Neural cell (in vitro differentiated cells): Measurements from ENCODE around the gene BANF1. TPM values are rescaled to one million over a fixed set of nuclear protein-coding genes. Genes with fewer than 3 reads are reported as not detected.

Experiments
- H2AFZ ChIP-seq: fragments of 200-600, 300-800 bp; sonication (generic), shearing (Covaris generic); 2 replicates; pipeline ENCODE4 v1.6.0; 2014; ENCODE audit warnings: low read depth, mild to moderate bottlenecking, antibody characterized with exemption, low read length, moderate library complexity
- H3F3A ChIP-seq: fragments of 200-600 bp; shearing (Covaris generic); 2 replicates; pipeline ENCODE4 v1.6.1; 2016; ENCODE audit warnings: mild to moderate bottlenecking, moderate library complexity, mixed read lengths, antibody characterized with exemption, low read length; ENCODE audit not compliant: insufficient read depth, poor library complexity, severe bottlenecking
- H3K27ac ChIP-seq: fragments of 200-600, 300-800 bp; sonication (generic), shearing (Covaris generic); 2 replicates; pipeline ENCODE4 v1.5.1; 2014; ENCODE audit warnings: mild to moderate bottlenecking, low read length, moderate library complexity
- H3K27me3 ChIP-seq: fragments of 300-800, 200-600 bp; sonication (generic), shearing (Covaris generic); 2 replicates; pipeline ENCODE4 v1.6.0; 2014; ENCODE audit warnings: mild to moderate bottlenecking, low read depth, low read length, moderate library complexity; ENCODE audit not compliant: insufficient read depth
- H3K36me3 ChIP-seq: fragments of 300-800, 200-600 bp; sonication (generic), shearing (Covaris generic); 2 replicates; pipeline ENCODE4 v1.5.1; 2014; ENCODE audit warnings: mild to moderate bottlenecking, antibody characterized with exemption, low read length, moderate library complexity; ENCODE audit not compliant: insufficient read depth
- H3K4me2 ChIP-seq: fragments of 300-800, 200-600 bp; sonication (generic), shearing (Covaris generic); 2 replicates; pipeline ENCODE4 v1.6.0; 2014; ENCODE audit warnings: mild to moderate bottlenecking, low read length
- H3K4me3 ChIP-seq: fragments of 300-800, 200-600 bp; sonication (generic), shearing (Covaris generic); 2 replicates; pipeline ENCODE4 v1.5.1; 2014; ENCODE audit warnings: mild to moderate bottlenecking, low read length, moderate library complexity
- H3K79me2 ChIP-seq: fragments of 200-600 bp; shearing (Covaris generic); replicated peaks from 2 replicates; pipeline ENCODE4 v1.6.0; 2014; ENCODE audit warnings: mild to moderate bottlenecking, low read length, moderate library complexity; ENCODE audit not compliant: insufficient read depth
- H3K9ac ChIP-seq: fragments of 300-800, 200-600 bp; sonication (generic), shearing (Covaris generic); 2 replicates; pipeline ENCODE4 v1.6.1; 2016; ENCODE audit warnings: mild to moderate bottlenecking, low read length, mixed read lengths
- H3K9me2 ChIP-seq: fragments of 200-600 bp; shearing (Covaris generic); 2 replicates; pipeline ENCODE4 v1.6.1; 2016; ENCODE audit warnings: mild to moderate bottlenecking, low read length, mixed read lengths; ENCODE audit not compliant: insufficient read depth
- H3K9me3 ChIP-seq: fragments of 200-600, 300-800 bp; sonication (generic), shearing (Covaris generic); 2 replicates; pipeline ENCODE4 v1.6.1; 2016; ENCODE audit warnings: mild to moderate bottlenecking, mixed run types, low read length, moderate library complexity, mixed read lengths
- H4K20me1 ChIP-seq: fragments of 200-600 bp; shearing (Covaris generic); 2 replicates; pipeline ENCODE4 v1.6.1; 2016; ENCODE audit warnings: mild to moderate bottlenecking, mixed run types; ENCODE audit not compliant: insufficient read depth
- CTCF ChIP-seq: fragments of 450-650 bp; IDR thresholded peaks from 2 replicates; pipeline ENCODE4 v1.5.1; 2014; ENCODE audit warnings: antibody characterized with exemption, mild to moderate bottlenecking, moderate library complexity; ENCODE audit not compliant: poor library complexity, severe bottlenecking
- EP300 ChIP-seq: fragments of 450-650 bp; conservative IDR thresholded peaks from 2 replicates; pipeline ENCODE4 v1.6.1; 2014; ENCODE audit warnings: antibody characterized with exemption, mild to moderate bottlenecking, moderate library complexity; ENCODE audit not compliant: poor library complexity, severe bottlenecking
- EZH2 ChIP-seq: fragments of 200-600, 300-800 bp; shearing (Covaris generic), sonication (generic); IDR thresholded peaks from 2 replicates; pipeline ENCODE4 v1.6.1; 2014; ENCODE audit warnings: antibody characterized with exemption, low read length, borderline replicate concordance, mild to moderate bottlenecking; ENCODE audit not compliant: insufficient read depth, poor library complexity, severe bottlenecking
- MXI1 ChIP-seq: fragments of 450-650 bp; conservative IDR thresholded peaks from 2 replicates; pipeline ENCODE4 v1.6.1; 2014; ENCODE audit warnings: antibody characterized with exemption, mild to moderate bottlenecking; ENCODE audit not compliant: poor library complexity, severe bottlenecking
- POLR2AphosphoS5 ChIP-seq: IDR thresholded peaks from 2 replicates; pipeline ENCODE4 v1.6.1; 2012
- RAD21 ChIP-seq: fragments of 450-650 bp; conservative IDR thresholded peaks from 2 replicates; pipeline ENCODE4 v1.6.1; 2014; ENCODE audit warnings: antibody characterized with exemption, mild to moderate bottlenecking, moderate library complexity
- SMC3 ChIP-seq: fragments of 450-650 bp; conservative IDR thresholded peaks from 2 replicates; pipeline ENCODE4 v1.6.1; 2014; ENCODE audit warnings: antibody characterized with exemption, mild to moderate bottlenecking, moderate library complexity; ENCODE audit not compliant: poor library complexity
- TAF1 ChIP-seq: IDR thresholded peaks from 2 replicates; pipeline ENCODE4 v1.6.1; 2012; ENCODE audit warnings: low read depth
- polyA plus RNA-seq: library from polyadenylated mRNA; depleted of rRNA; stranded (reverse); fragments of >200 nt; gene quantifications from 2 replicates; pipeline ENCODE4 v1.2.3, GENCODE V29; 2014
- TF ChIP-seq, protein P1 (sequence below): IDR thresholded peaks from 2 replicates; pipeline ENCODE4 v1.6.1; 2012; ENCODE audit warnings: borderline replicate concordance

The BANF1 gene
- polyA plus RNA-seq, 1 donor from 2014 or later, result 60.0 TPM

GRCh38 chr11:65977621-65978390, 24.5 kb upstream of the BANF1 start:
- Histone ChIP-seq H3K9me3 (no peaks in the 10 kb centered on the region), H3K36me3 (no peaks in the 10 kb centered on the region), H3F3A (no peaks in the 10 kb centered on the region), H3K79me2 (no peaks in the 10 kb centered on the region), H3K9ac (no peak overlapping the region), H3K27ac (no peak overlapping the region), H4K20me1 (no peaks in the 10 kb centered on the region), H3K4me3 (no peak overlapping the region), H2AFZ (no peak overlapping the region), H3K9me2 (no peaks in the 10 kb centered on the region), H3K27me3 (no peaks in the 10 kb centered on the region), H3K4me2 (no peak overlapping the region)
- TF ChIP-seq POLR2AphosphoS5, result no peak
- TF ChIP-seq EZH2, result no peak
- TF ChIP-seq SMC3, result no peak
- TF ChIP-seq TAF1, result no peak
- no peak for TF ChIP-seq MXI1
- no peak for TF ChIP-seq RAD21
- TF ChIP-seq, protein P1, sequence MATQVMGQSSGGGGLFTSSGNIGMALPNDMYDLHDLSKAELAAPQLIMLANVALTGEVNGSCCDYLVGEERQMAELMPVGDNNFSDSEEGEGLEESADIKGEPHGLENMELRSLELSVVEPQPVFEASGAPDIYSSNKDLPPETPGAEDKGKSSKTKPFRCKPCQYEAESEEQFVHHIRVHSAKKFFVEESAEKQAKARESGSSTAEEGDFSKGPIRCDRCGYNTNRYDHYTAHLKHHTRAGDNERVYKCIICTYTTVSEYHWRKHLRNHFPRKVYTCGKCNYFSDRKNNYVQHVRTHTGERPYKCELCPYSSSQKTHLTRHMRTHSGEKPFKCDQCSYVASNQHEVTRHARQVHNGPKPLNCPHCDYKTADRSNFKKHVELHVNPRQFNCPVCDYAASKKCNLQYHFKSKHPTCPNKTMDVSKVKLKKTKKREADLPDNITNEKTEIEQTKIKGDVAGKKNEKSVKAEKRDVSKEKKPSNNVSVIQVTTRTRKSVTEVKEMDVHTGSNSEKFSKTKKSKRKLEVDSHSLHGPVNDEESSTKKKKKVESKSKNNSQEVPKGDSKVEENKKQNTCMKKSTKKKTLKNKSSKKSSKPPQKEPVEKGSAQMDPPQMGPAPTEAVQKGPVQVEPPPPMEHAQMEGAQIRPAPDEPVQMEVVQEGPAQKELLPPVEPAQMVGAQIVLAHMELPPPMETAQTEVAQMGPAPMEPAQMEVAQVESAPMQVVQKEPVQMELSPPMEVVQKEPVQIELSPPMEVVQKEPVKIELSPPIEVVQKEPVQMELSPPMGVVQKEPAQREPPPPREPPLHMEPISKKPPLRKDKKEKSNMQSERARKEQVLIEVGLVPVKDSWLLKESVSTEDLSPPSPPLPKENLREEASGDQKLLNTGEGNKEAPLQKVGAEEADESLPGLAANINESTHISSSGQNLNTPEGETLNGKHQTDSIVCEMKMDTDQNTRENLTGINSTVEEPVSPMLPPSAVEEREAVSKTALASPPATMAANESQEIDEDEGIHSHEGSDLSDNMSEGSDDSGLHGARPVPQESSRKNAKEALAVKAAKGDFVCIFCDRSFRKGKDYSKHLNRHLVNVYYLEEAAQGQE, result no peak
- no peak for TF ChIP-seq EP300
- no peak for TF ChIP-seq CTCF

DNA sequence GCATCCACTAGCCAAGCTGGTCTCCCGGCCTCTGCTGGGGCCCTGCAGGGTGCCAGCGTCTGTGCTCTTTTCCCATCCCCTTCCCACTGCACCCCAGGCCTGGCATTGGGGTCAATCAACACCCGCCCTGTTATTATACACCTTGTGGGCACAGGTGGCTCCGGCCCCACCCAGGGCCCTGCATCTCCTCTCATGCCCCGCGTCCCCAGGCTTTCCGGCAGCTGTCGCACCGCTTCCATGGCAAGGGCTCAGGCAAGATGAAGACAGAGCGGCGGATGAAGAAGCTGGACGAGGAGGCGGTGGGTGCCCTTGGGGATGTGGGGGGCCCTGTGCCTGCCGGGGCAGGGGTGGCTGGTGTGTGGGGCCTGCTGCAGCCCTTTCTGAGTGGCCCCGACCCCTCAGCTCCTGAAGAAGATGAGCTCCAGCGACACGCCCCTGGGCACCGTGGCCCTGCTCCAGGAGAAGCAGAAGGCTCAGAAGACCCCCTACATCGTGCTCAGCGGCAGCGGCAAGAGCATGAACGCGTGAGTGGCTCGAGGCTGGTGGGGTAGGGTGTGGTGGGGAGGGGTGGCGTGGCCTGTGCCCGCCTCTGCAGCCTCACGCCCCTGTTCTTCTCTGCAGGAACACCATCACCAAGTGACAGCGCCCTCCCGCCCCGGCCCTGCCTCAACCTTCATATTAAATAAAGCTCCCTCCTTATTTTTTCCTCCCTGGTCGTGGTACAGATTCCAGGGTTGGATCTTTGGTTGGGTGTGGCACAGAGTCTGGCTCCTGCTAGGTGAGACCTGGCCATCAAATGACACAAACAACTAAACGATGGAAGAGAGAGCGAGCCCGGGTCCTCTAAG, 23.7 kb upstream of the BANF1 start:
- no peaks in the 10 kb centered on the region for H3K9me3 ChIP-seq
- H3K27ac ChIP-seq, result no peak overlapping the region
- TF ChIP-seq RAD21 (no peak), MXI1 (no peak)
- H3K36me3 ChIP-seq, result no peaks in the 10 kb centered on the region
- H3K27me3 ChIP-seq, result no peaks in the 10 kb centered on the region
- no peaks in the 10 kb centered on the region for H3K9me2 ChIP-seq
- H3K9ac ChIP-seq, result no peak overlapping the region
- no peaks in the 10 kb centered on the region for H4K20me1 ChIP-seq
- H3K4me3 ChIP-seq, result no peak overlapping the region
- no peaks in the 10 kb centered on the region for H3K79me2 ChIP-seq
- H3F3A ChIP-seq, result no peaks in the 10 kb centered on the region
- no peak overlapping the region for H3K4me2 ChIP-seq
- H2AFZ ChIP-seq, result no peak overlapping the region
